Naive thymus-derived CD4-positive, alpha-beta T cell (primary cell): ENCODE measurements around the gene TMEM131L. TPM values are rescaled to one million over a fixed set of nuclear protein-coding genes. Genes with fewer than 3 reads are reported as not detected.
A peak's percentile ranks its signal among the peaks of the same experiment; 100 is the strongest.

Source experiments
- ATAC-seq: fragments of 150-1000 bp; cut with Tn5 transposase; 2 replicates; pipeline ENCODE4 v1.10.0; 2021; ENCODE audit warnings: mild to moderate bottlenecking, moderate library complexity
- CTCF ChIA-PET: fragments of 350-600 bp; sonication (Branson Sonifier 250); formaldehyde crosslinking; loops from one replicate; lab custom pipeline; 2021; ENCODE audit warnings: antibody characterized with exemption; lab: Charles Lee
- POLR2A ChIA-PET: fragments of 350-600 bp; sonication (Branson Sonifier 250); formaldehyde crosslinking; loops from one replicate; lab custom pipeline; 2021; ENCODE audit warnings: antibody characterized with exemption, inconsistent platforms; lab: Charles Lee
- DNase-seq, 9 donors: peaks; one replicate each; pipeline versions ENCODE4 v3.0.0 to v3.0.0-alpha.2; 2020 to 2022; ENCODE audit warnings: mixed read lengths in 1 of 9
- H3K27ac ChIP-seq: one replicate; pipeline ENCODE4 v1.7.0; 2013; ENCODE audit warnings: mild to moderate bottlenecking, low read depth, low read length, moderate library complexity
- H3K27me3 ChIP-seq, 2 donors: one replicate each; pipeline ENCODE4 v1.7.0; 2013; ENCODE audit warnings: low read length in 2 of 2, mild to moderate bottlenecking in 2 of 2, moderate library complexity in 2 of 2; ENCODE audit not compliant: control insufficient read depth in 2 of 2, insufficient read depth in 2 of 2
- H3K36me3 ChIP-seq, 3 experiments: 1 replicate in 2 of 3; 2 replicates in 1 of 3; pipeline ENCODE4 v1.7.0; 2013; ENCODE audit warnings: low read length in 3 of 3, mild to moderate bottlenecking in 3 of 3, moderate library complexity in 1 of 3; ENCODE audit not compliant: insufficient read depth in 3 of 3, control insufficient read depth in 2 of 3
- H3K4me1 ChIP-seq, 2 donors: one replicate each; pipeline ENCODE4 v1.7.0; 2013; ENCODE audit warnings: low read length in 2 of 2, mild to moderate bottlenecking in 2 of 2, moderate library complexity in 1 of 2; ENCODE audit not compliant: control insufficient read depth in 2 of 2, insufficient read depth in 2 of 2
- H3K4me3 ChIP-seq: 2 replicates; pipeline ENCODE4 v1.7.0; 2013; ENCODE audit warnings: mild to moderate bottlenecking, low read length
- H3K9me3 ChIP-seq, 3 experiments: 1 replicate in 2 of 3; 2 replicates in 1 of 3; pipeline ENCODE4 v1.7.0; 2013; ENCODE audit warnings: low read length in 3 of 3; ENCODE audit not compliant: control insufficient read depth in 2 of 3
- H3K27ac Mint-ChIP-seq, 9 donors: one replicate each; pipeline ENCODE4 v1.8.0; 2020 to 2022; ENCODE audit warnings: mixed read lengths in 9 of 9, mild to moderate bottlenecking in 8 of 9, moderate library complexity in 5 of 9, inconsistent platforms in 2 of 9
- H3K27me3 Mint-ChIP-seq, 5 donors: one replicate each; pipeline ENCODE4 v1.8.0; 2021 to 2022; ENCODE audit warnings: mixed read lengths in 5 of 5, mild to moderate bottlenecking in 1 of 5
- H3K36me3 Mint-ChIP-seq, 5 donors: one replicate each; pipeline ENCODE4 v1.8.0; 2020 to 2022; ENCODE audit warnings: mixed read lengths in 5 of 5, mild to moderate bottlenecking in 3 of 5, inconsistent platforms in 1 of 5
- H3K4me1 Mint-ChIP-seq, 7 donors: one replicate each; pipeline ENCODE4 v1.8.0; 2020 to 2022; ENCODE audit warnings: mixed read lengths in 7 of 7, mild to moderate bottlenecking in 3 of 7, inconsistent platforms in 1 of 7
- H3K4me3 Mint-ChIP-seq, 10 donors: one replicate each; pipeline ENCODE4 v1.8.0; 2020 to 2022; ENCODE audit warnings: mild to moderate bottlenecking in 10 of 10, mixed read lengths in 10 of 10, moderate library complexity in 6 of 10, inconsistent platforms in 2 of 10
- H3K9me3 Mint-ChIP-seq, 11 donors: one replicate each; pipeline ENCODE4 v1.8.0; 2020 to 2022; ENCODE audit warnings: mixed read lengths in 11 of 11, mild to moderate bottlenecking in 4 of 11, inconsistent platforms in 1 of 11, moderate library complexity in 1 of 11
- intact Hi-C, 2 donors: fragments of 100-400 bp; cut with micrococcal nuclease; formaldehyde crosslinking; loops; one replicate each; pipeline ENCODE4 v1.15.1; 2023
- polyA plus RNA-seq, 2 donors: library from polyadenylated mRNA; unstranded; fragments of 300-500 nt; fragmentation: Illumina TruSeq; gene quantifications; one replicate each; pipeline ENCODE4 v1.2.3, GENCODE V29; 2021
- total RNA-seq, 6 experiments: library from RNA in 5 of 6; stranded (reverse) in 5 of 6; gene quantifications; 1 replicate in 5 of 6; 2 replicates in 1 of 6; pipeline ENCODE4 v1.2.3 and lab custom pipeline; 2021 to 2026

TMEM131L gene
- total and polyA plus RNA-seq, 7 experiments from 2014 or later: 45.7 to 111 (median 87.9) TPM

DNA sequence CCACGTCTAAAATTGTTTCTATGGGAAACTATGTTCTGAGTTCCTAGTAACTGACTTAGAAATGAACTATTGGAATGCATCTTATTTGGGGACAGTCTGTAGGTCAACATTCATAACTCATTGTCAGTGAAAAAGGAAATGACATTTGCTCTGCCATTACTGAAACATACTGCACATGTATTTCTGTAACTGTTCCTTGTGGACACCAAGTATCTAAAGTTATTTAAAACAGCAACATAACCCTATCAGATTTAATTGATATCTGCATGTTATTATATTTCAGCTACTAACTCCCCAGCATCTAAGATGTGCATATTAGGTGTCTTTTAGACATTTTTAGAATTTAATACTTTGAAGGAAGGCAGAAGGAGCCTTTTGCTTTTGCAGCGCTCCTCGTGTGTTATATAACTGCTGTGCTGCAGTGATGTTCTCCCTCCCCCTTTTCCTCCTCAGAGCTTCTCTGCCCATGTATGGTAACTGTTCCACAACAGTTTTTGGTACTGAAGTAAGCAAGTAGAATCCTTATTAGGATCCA lies 37.2 kb upstream of the TMEM131L start:
- ATAC-seq: no peak
- POLR2A ChIA-PET: interaction anchor here (0.7 to 3.7 kb wide), 12 partner anchors 8 to 369 kb away, joined by 3 to 17 read pairs (median 3); partner anchors contain the start of gene TMEM131L
- peak overlapping the region; percentile 56 for H3K27ac ChIP-seq

DNA sequence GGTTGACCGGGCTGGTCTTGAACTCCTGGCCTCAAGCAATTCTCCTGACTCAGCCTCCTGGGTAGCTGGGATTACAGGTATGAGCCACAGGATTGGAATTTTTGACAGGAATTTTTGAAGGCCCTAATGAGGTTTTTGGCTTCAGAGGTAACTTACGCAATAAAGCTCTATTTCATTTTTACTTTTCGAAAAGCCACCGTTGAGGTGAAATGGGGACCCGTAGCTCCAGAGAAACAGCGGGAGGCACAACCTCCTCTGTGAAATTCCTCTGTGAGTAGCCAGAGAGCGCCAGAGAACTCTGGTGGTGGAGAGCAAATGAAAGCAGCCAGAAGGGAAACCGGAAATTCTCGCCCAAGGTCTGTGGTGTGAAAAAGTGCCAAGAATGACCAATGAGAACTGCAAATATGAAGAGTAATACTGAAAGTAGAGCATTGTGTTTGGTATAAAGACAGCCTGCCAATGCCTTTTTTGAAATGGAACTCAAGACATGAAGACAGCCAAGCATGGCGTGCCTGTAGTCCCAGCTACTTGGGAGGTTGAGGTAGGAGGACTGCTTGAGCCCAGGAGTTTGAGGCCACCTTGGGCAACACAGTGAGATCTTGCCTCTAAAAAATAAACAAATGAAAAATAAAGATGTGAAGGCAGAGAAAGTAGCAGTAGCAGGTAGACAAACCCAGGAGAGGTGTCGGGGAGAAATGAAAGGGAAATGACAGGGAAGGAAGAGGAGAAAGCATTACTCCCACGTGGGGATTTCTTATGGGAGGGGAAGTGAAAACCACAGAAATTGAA lies 33.0 kb upstream of the TMEM131L start:
- ChIA-PET CTCF (interaction anchor here (0.6 to 4.5 kb wide), 31 partner anchors 9 to 318 kb away, joined by 3 to 58 read pairs (median 4); partner anchors contain the start of genes MND1 and TMEM131L), POLR2A (interaction anchor here (0.6 to 4.5 kb wide), 13 partner anchors 9 to 206 kb away, joined by 3 to 48 read pairs (median 3); partner anchors contain the start of gene TMEM131L)
- Mint-ChIP-seq H3K36me3 (no peaks in the 10 kb centered on the region), H3K4me1 (peaks cover 31 to 83% (median 72%) of the 10 kb centered on the region in 7 donors), H3K4me3 (peak overlapping the region; percentile 78 to 98 (median 87)), H3K9me3 (no peaks in the 10 kb centered on the region), H3K27ac (peak overlapping the region; percentile 88 to 98 (median 96)), H3K27me3 (no peaks in the 10 kb centered on the region)
- Histone ChIP-seq H3K36me3 (no peaks in the 10 kb centered on the region), H3K9me3 (no peaks in the 10 kb centered on the region), H3K4me1 (peaks cover 13 to 54% of the 10 kb centered on the region in 2 donors), H3K4me3 (peak overlapping the region; percentile 65), H3K27me3 (no peaks in the 10 kb centered on the region), H3K27ac (peak overlapping the region; percentile 66)
- peak; percentile 90 for ATAC-seq
- peak; percentile 22 to 72 (median 59) for DNase-seq
- intact Hi-C loops: loop anchor here (1.0 to 5.0 kb wide), 14 partner anchors 11 to 896 kb away; partner anchors contain the start of genes FBXW7 (in 1 of the 2) and TMEM131L (in 1 of the 2)

More for the DNA sequence above, 37.2 kb upstream of the TMEM131L start:
- Histone ChIP-seq H3K4me1 (peaks cover 26 to 76% of the 10 kb centered on the region in 2 donors), H3K36me3 (no peaks in the 10 kb centered on the region), H3K4me3 (no peak overlapping the region), H3K27me3 (no peaks in the 10 kb centered on the region), H3K9me3 (no peaks in the 10 kb centered on the region)
- Mint-ChIP-seq H3K27ac (peak overlapping the region in 8 of 9 donors; percentile 91 to 98 (median 96)), H3K36me3 (peaks cover 0 to 3% (median 0%) of the 10 kb centered on the region in 5 donors), H3K4me3 (peak overlapping the region; percentile 26 to 80 (median 70)), H3K9me3 (no peaks in the 10 kb centered on the region), H3K4me1 (peaks cover 31 to 83% (median 72%) of the 10 kb centered on the region in 7 donors), H3K27me3 (no peaks in the 10 kb centered on the region)
- CTCF ChIA-PET: interaction anchor here (1.0 to 2.7 kb wide), 5 partner anchors 9 to 333 kb away, joined by 3 to 17 read pairs (median 5); no protein-coding TSS in a partner anchor
- intact Hi-C loops: loop anchor here in 1 of 2 donors (2.0 to 10.0 kb wide), 4 partner anchors 18 to 323 kb away; no protein-coding TSS in a partner anchor
- DNase-seq: peak in 7 of 9 donors; percentile 42 to 67 (median 46)

DNA sequence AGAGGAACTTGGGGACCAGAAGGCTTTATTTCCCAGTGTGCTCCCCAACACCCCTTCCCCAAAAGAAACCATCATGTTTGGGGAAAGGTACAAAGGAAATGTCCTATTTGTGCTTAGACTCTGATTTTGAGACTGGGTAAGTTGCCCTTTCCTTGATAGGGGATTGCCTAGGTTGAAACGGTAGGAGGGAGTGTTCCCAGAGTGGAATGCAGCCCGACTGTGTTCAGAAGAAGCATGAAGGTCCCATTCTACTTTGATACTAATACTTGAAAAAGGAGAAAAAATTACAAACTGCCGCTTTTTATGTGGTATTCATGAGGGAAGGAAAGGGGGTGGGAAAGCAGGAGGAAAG lies 32.4 kb upstream of the TMEM131L start:
- Mint-ChIP-seq H3K4me3 (peak overlapping the region; percentile 78 to 98 (median 87)), H3K27me3 (no peaks in the 10 kb centered on the region), H3K27ac (peak overlapping the region; percentile 88 to 98 (median 96)), H3K36me3 (no peaks in the 10 kb centered on the region), H3K9me3 (no peaks in the 10 kb centered on the region), H3K4me1 (peaks cover 36 to 83% (median 72%) of the 10 kb centered on the region in 7 donors)
- CTCF ChIA-PET: interaction anchor here (0.6 to 4.5 kb wide), 12 partner anchors 10 to 143 kb away, joined by 3 to 58 read pairs (median 4); partner anchors contain the start of genes MND1 and TMEM131L
- POLR2A ChIA-PET: interaction anchor here (1.2 to 4.5 kb wide), 3 partner anchors 8 to 87 kb away, joined by 3 to 48 read pairs (median 4); partner anchors contain the start of gene TMEM131L
- ATAC-seq: no peak
- Histone ChIP-seq H3K27ac (peak overlapping the region; percentile 66), H3K27me3 (no peaks in the 10 kb centered on the region), H3K4me3 (peak overlapping the region; percentile 65), H3K36me3 (no peaks in the 10 kb centered on the region), H3K9me3 (no peaks in the 10 kb centered on the region), H3K4me1 (peaks cover 15 to 52% of the 10 kb centered on the region in 2 donors)
- DNase-seq: no peak
- intact Hi-C loops: loop anchor here (1.0 to 5.0 kb wide), 13 partner anchors 17 to 896 kb away; partner anchors contain the start of genes FBXW7 (in 1 of the 2) and TMEM131L (in 1 of the 2)

DNA sequence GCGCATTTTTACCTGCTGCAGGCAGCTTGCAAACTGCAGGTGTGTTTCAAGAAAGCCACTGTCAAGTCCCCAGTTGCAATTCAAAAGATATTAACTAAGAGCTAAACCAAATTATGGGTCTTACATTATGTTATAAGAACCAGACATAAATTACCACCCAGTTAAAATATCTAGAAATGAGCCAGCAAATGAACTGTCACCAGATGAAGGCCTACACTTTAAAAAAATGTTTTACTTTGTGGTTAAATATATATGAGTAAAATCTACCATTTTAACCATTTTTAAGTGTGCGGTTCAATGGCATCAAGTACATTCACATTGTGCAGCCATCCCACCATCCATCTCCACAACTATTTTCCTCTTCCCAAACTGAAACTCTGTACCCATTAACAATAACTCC lies 32.0 kb upstream of the TMEM131L start:
- ChIA-PET POLR2A (interaction anchor here (0.6 to 4.5 kb wide), 3 partner anchors 12 to 32 kb away, joined by 3 to 48 read pairs (median 5); partner anchors contain the start of gene TMEM131L), CTCF (interaction anchor here (0.9 to 4.5 kb wide), 10 partner anchors 10 to 143 kb away, joined by 3 to 58 read pairs (median 4); partner anchors contain the start of genes MND1 and TMEM131L)
- Histone ChIP-seq H3K9me3 (no peaks in the 10 kb centered on the region), H3K27ac (peak overlapping the region; percentile 66), H3K36me3 (no peaks in the 10 kb centered on the region), H3K4me1 (peaks cover 16 to 47% of the 10 kb centered on the region in 2 donors), H3K27me3 (no peaks in the 10 kb centered on the region), H3K4me3 (peak overlapping the region; percentile 65)
- no peaks in the 10 kb centered on the region for H3K9me3 Mint-ChIP-seq
- peak overlapping the region; percentile 53 to 98 (median 96) for H3K27ac Mint-ChIP-seq
- no peak for ATAC-seq
- no peaks in the 10 kb centered on the region for H3K36me3 Mint-ChIP-seq
- peak overlapping the region; percentile 78 to 98 (median 87) for H3K4me3 Mint-ChIP-seq
- H3K4me1 Mint-ChIP-seq: peaks cover 36 to 83% (median 72%) of the 10 kb centered on the region in 7 donors
- no peaks in the 10 kb centered on the region for H3K27me3 Mint-ChIP-seq
- no peak for DNase-seq
- intact Hi-C loops: loop anchor here in 1 of 2 donors (5.0 kb wide), 3 partner anchors 208 to 897 kb away; partner anchors contain the start of gene FBXW7

DNA sequence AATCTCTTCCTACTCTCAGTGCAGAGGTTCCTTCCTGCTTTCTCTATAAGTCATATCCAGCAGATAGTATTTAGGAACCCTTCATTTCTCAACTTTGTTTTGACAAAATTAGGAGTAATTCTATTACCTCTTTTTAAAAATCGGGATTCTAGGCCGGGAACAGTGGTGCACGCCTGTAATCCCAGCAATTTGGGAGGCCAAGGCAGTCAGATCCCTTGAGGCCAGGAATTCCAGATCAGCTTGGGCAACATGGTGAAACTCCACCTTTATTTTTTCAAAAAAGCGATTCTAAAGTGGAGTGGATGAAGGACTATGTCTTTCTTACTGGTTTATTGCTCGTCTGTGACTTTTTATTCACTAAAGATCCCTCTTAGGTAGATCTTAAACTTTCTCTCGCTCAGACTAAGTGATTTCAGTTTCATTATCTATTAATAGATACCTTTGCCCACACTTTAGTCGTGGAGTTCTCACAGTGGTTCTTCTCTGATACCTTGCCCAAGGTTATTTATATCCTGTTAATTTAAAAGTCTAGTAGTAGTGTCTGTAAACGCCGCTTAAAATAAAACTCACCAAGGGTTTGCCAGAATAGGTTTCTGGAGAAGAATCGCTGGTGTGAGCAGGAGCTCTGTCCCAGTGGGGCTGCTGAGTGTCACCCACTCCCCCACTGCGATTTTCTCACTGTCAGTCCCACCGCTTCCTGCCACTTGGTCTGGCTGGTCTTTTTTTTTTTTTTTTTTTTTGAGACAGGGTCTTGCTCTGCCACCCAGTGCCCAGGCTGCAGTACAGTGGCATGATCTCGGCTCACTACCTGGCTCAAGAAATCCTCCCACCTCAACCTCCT lies 27.0 kb upstream of the TMEM131L start:
- Mint-ChIP-seq H3K4me1 (peaks cover 20 to 69% (median 58%) of the 10 kb centered on the region in 7 donors), H3K27me3 (peaks cover 0 to 2% (median 0%) of the 10 kb centered on the region in 5 donors), H3K9me3 (no peaks in the 10 kb centered on the region), H3K27ac (peak overlapping the region; percentile 78 to 98 (median 93)), H3K36me3 (no peaks in the 10 kb centered on the region), H3K4me3 (peak overlapping the region; percentile 76 to 98 (median 90))
- ATAC-seq: peak; percentile 86
- Histone ChIP-seq H3K27me3 (no peaks in the 10 kb centered on the region), H3K4me1 (peaks cover 8 to 20% of the 10 kb centered on the region in 2 donors), H3K9me3 (no peaks in the 10 kb centered on the region), H3K4me3 (peak overlapping the region; percentile 71), H3K27ac (peak overlapping the region; percentile 81), H3K36me3 (no peaks in the 10 kb centered on the region)
- peak in 7 of 9 donors; percentile 33 to 60 (median 53) for DNase-seq
- CTCF ChIA-PET: interaction anchor here (0.6 to 2.4 kb wide), 4 partner anchors 9 to 165 kb away, joined by 3 to 15 read pairs (median 7); partner anchors contain the start of gene MND1
- POLR2A ChIA-PET: interaction anchor here (1.0 to 2.0 kb wide), 5 partner anchors 9 to 27 kb away, joined by 4 to 6 read pairs (median 5); partner anchors contain the start of gene TMEM131L
- intact Hi-C loops: loop anchor here (1.0 kb wide), 3 partner anchors 11 to 94 kb away; no protein-coding TSS in a partner anchor
